GM08714 (cell line): ENCODE data around the gene UBE2D2.
"Not testable (repeated sequence)": the region's sequence is repeated elsewhere in the genome, so short reads cannot be mapped to it uniquely, and the experiment has no call there.

Experiments used
- H3K4me3 ChIP-seq: fragments of 200-500 bp; sonication (Bioruptor generic); 2 replicates; pipeline ENCODE4 v1.5.1; 2014; ENCODE audit warnings: mild to moderate bottlenecking, low read length, inconsistent platforms
- ZNF274 ChIP-seq: IDR thresholded peaks from 2 replicates; pipeline ENCODE4 v1.6.1; 2012; ENCODE audit warnings: mild to moderate bottlenecking, low read depth, low read length

UBE2D2 gene

DNA sequence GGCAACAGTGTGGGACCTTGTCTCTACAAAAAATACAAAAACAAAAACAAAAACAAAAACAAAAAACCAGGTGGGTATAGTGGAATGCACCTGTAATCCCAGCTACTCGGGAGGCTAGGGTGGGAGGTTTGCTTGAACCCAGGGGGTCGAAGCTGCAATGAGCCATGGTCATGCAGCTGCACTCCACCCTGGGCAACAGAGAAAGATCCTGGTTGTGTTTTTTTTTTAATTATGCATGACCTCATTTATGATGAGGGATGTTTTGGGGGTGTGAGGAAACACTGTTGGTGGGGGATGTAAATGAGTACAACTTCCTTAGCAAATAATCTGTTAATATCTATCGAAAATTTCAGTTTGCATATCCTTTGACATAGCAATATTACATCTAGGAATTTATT lies 29.4 kb upstream of the UBE2D2 start:
- TF ChIP-seq ZNF274: no peak
- H3K4me3 ChIP-seq: peak overlapping the region; percentile 49

GRCh38 chr5:139543423-139543991 lies 17.6 kb upstream of the UBE2D2 start:
- TF ChIP-seq ZNF274: no peak
- H3K4me3 ChIP-seq: peak overlapping the region; percentile 21; the same call in 1 of the 2 replicates

DNA sequence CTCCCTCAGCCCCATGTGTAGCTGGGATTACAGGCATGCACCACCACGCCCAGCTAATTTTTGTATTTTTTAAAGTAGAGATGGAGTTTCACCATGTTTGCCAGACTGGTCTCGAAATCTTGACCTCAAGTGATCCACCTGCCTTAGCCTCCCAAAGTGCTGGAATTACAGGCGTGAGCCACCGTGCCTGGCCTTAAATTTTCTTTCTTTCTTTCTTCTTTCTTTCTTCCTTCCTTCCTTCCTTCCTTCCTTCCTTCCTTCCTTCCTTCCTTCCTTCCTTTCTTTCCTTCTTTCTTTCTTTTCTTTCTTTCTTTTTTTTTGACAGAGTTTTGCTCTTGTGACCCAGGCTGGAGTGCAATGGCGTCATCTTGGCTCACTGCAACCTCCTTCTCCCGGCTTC lies 14.5 kb upstream of the UBE2D2 start:
- not testable (repeated sequence) for H3K4me3 ChIP-seq

DNA sequence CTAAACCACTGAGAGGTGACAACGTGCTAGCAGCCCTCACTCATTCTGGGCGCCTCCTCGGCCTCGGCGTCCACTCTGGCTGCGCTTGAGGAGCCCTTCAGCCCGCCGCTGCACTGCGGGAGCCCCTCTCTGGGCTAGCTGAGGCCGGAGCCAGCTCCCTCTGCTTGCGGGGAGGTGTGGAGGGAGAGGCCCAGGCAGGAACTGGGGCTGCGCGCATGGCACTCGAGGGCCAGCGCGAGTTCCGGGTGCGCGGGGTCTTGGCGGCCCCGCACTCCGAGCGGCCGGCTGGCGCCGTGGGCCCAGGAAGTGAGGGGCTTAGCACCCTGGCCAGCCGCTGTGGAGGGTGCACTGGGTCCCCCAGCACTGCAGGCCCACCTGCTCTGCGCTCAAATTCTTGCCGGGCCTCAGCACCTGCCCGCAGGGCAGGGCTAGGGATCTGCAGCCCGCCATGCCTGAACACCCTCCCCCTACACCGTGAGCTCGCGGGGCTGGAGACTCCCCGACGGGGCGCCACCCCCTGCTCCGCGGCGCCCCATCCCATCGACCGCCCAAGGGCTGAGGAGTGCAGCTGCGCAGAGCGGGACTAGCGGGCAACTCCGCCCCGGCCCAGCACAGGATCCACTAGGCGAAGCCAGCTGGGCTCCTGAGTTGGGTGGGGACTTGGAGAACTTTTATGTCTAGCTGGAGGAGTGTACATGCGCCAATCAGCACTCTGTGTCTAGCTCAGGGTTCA lies 11.8 kb upstream of the UBE2D2 start:
- TF ChIP-seq ZNF274: no peak
- no peak overlapping the region for H3K4me3 ChIP-seq

DNA sequence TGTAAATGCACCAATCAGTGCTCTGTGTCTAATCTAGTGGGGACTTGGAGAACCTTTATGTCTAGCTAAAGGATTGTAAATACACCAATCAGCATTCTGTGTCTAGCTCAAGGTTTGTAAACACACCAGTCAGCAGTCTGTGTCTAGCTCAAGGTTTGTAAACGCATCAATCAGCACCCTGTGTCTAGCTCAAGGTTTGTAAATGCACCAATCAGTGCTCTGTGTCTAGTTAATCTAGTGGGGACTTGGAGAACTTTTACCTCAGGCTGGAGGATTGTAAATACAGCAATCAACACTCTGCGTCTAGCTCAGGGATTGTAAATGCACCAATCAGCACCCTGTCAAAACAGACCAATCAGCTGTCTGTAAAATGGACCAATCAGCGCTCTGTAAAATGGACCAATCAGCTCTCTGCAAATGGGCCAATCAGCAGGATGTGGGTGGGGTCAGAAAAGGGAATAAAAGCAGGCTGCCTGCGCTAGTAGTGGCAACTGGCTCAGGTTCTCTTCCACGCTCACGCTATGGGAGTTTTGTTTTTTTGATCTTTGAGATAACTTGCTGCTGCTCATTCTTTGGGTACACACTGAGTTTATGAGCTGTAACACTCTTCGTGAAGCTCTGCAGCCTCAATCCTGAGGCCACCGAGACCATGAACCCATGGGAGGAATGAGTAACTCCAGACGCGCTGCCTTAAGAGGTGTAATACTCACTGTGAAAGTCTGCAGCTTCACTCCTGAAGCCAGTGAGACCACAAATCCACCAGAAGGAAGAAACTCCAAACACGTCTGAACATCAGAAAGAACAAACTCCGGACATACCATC lies 10.9 kb upstream of the UBE2D2 start:
- H3K4me3 ChIP-seq: not testable (repeated sequence)

- no peak for TF ChIP-seq ZNF274
- no peak overlapping the region for H3K4me3 ChIP-seq
Observed at GRCh38 chr5:139551191-139551889, 9.8 kb upstream of the UBE2D2 start.

DNA sequence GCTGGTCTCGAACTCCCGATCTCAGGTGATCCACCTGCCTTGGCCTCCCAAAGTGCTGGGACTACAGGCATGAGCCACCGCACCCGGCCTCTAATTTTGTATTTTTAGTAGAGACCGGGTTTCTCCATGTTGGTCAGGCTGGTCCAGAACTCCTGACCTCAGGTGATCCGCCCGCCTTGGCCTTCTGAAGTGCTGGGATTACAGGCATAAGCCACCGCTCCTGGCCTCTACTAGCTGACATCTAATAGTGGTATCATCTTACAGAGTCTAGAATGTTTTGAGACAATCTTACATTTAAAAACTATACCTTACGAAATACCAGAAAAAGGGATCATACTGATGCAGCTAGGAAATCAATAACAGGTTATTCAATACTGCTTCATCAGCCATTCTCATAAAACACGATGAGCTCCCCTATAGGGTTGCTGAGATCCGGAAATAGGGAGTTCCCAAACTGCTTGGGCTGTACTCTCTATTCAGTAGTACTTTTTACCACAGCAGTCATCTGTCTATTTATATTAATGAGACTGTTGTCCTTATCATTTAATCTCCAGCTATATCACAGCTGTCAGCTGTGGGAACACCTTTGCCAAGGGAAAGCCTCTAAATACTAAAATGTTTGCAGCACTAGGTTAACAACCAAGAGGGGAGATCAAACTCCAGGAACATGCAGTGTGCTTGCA lies 8.1 kb upstream of the UBE2D2 start:
- no peak overlapping the region for H3K4me3 ChIP-seq
- TF ChIP-seq ZNF274: no peak

- no peak for TF ChIP-seq ZNF274
- H3K4me3 ChIP-seq: no peak overlapping the region
Observed at GRCh38 chr5:139554264-139554663, 6.9 kb upstream of the UBE2D2 start.

GRCh38 chr5:139557811-139558210 lies 3.3 kb upstream of the UBE2D2 start:
- no peak overlapping the region for H3K4me3 ChIP-seq
- TF ChIP-seq ZNF274: no peak

- H3K4me3 ChIP-seq: peak overlapping the region; percentile 99
- no peak for TF ChIP-seq ZNF274
Observed at GRCh38 chr5:139561655-139562451, 714 bp downstream of the UBE2D2 start.

- TF ChIP-seq ZNF274: no peak
- peak overlapping the region; percentile 99 for H3K4me3 ChIP-seq
Observed at GRCh38 chr5:139562847-139563246, 1.7 kb downstream of the UBE2D2 start.

GRCh38 chr5:139565411-139566305 lies 4.5 kb downstream of the UBE2D2 start:
- peak overlapping the region; percentile 49; the same call in 1 of the 2 replicates for H3K4me3 ChIP-seq
- no peak for TF ChIP-seq ZNF274
